Right ventricle myocardium superior (tissue), 1 donor: ENCODE data around the gene SPNS3. TPM values are rescaled to one million over a fixed set of nuclear protein-coding genes. Genes with fewer than 3 reads are reported as not detected.

Experiments
- ATAC-seq: fragments of 200-7000 bp; cut with Tn5 transposase; one replicate; pipeline ENCODE4 v1.9.1; 2020; ENCODE audit warnings: mild to moderate bottlenecking; ENCODE audit not compliant: poor library complexity
- DNase-seq: peaks from one replicate; pipeline ENCODE4 v3.0.0-alpha.2; 2020
- intact Hi-C: fragments of 100-400 bp; cut with DNase I; formaldehyde crosslinking; loops from one replicate; pipeline ENCODE4 v1.11.2; 2022
- total RNA-seq: library from RNA; stranded (reverse); fragmentation: NEBNext Ultra II Directional; extraction: Animal tissue kit (Norgen Biotek cat#: 25700); gene quantifications from one replicate; pipeline ENCODE4 v1.2.1, GENCODE V29; 2021
- donor health status: DM: no; HTN: yes; CAD: no; lungs with severe emphysema.

The SPNS3 gene
- total RNA-seq, 1 donor from 2014 or later, result 0.24 TPM

DNA sequence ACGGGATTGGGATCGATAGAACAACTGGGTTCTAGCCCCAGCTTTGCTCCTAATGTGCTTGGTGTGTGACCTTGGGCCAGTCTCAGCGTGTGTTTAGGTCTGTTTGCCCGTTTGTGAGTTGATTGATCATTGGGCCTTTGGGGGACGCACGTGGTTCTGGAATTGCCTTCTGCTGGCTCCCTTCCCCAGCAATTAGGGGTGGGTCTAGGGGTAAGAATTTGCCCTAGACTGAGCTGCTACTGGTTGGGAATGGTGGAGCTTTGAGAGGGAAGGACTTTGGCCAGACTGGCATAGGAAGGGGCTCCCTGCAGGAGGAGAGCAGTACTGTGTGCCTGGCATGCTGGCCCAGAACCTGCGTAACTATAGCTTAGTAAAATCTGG, 66.4 kb downstream of the SPNS3 start:
- intact Hi-C loops, result no loop called here
- DNase-seq (no peak), ATAC-seq (no peak)

DNA sequence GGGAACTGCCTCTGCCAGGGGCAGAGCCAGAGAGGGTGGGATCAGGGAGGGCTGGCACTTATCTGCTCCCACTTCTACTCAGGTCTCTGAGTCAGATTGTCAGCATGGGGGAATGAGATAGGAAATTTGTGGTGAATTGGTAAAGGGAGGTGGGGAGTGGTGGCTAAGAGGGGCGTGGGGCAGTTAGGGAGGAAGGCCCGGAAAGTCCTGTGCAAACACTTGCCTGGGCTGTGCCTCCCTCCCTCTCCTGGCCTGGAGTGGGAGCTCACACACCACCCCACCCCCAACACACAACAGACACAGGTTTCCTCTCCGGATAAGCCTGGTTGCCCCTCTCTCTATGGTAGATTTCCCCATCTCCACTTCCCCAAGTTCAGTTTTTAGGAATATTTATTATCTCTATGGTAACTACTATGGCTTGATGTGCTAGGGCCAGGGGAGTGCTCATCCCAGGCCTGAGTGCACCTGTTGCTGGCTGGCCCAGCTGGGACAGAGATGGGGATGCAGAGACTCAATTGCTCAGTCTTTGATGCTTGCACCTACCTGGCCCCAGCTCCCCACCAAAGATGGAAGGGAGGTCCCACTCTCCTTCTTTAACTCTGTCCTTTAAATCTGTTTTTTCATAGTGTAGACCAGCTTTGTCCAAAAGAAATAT, 67.7 kb downstream of the SPNS3 start:
- intact Hi-C loops, result no loop called here
- no peak for DNase-seq
- ATAC-seq, result no peak

GRCh38 chr17:4502466-4503154, 68.9 kb downstream of the SPNS3 start:
- ATAC-seq, result no peak
- intact Hi-C loops, result no loop called here

DNA sequence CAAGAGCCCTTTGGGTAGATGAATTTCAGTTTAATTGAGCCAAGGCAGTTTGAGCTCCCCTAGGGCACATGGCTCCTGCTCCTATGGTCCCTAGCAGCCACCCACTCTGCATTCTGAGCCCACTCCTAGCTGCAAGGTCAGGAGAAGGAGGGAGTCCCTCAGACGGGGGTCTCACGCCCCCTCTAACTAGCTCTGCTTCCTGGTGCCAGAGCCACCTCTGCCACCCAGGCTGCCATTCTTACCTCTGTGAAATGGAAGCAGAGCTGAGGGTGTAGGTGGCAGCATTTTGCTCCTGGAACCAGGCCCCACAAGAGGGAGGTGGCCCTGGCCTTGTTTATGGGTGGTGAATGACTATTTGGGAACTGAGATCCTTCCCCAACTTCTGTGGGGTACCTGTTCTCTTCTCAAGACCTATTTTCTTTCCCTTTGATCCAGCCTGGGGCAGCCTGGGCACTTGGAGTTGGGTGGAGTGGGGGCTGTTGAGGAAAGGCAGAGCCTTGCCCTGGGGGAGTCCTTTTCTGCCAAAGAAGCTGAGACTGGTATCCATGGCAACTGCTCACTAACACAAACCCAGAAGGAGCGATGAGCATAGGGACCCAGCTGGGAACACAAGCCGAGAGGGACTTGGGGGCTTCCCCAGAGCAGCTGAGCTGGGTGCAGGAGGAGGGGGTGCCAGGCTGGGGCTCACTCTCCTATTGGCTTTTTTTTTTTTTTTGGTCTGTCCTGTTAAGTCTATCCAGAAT, 69.7 kb downstream of the SPNS3 start:
- ATAC-seq, result no peak
- intact Hi-C loops, result no loop called here
- DNase-seq, result no peak

More at GRCh38 chr17:4502466-4503154, 68.9 kb downstream of the SPNS3 start:
- DNase-seq, result no peak

DNA sequence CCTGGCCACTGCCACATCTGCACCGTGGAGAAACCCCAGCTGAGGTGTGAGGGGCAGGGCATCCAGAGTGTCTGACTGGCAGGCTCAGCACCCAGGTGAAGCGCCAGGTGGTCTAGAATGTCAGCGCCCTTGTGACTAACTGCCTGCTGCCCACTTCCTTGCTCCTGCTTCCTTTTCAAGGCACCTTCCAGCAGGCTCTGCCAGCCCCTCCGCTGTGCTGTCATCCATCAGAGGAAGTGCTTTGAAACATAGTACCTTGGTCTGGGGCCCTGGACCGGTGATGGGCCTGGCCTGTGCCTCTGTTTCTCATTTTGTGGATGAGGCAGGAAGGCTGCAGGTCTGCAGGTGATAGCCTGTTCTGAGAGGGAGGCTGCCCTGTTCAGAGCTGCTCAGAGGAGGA, 70.4 kb downstream of the SPNS3 start:
- ATAC-seq (no peak), DNase-seq (no peak)
- intact Hi-C loops, result no loop called here

DNA sequence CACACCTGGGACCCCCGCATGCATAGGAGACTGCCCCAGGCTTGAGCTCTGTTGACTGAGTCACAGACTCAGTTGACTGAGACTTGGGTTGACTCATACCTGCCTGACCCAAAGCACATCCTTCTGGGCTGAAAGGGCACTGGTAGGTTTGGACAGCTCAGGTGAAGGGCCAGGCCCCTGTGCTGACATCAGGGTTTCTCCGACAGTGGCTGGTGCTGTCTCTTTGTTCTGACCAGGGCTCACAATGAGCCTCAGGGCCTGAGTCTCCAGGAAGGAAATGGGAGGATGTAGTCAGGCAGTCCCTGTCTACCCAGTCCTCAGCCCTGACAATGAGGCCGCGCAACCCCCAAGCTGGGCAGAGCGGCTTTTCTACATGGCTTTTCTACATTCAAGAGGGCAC, 71.4 kb downstream of the SPNS3 start:
- ATAC-seq, result no peak
- intact Hi-C loops, result no loop called here

GRCh38 chr17:4506175-4506813, 72.6 kb downstream of the SPNS3 start:
- ATAC-seq, result no peak
- no peak for DNase-seq
- intact Hi-C loops, result no loop called here

More for the DNA sequence above, 71.4 kb downstream of the SPNS3 start:
- DNase-seq, result no peak

DNA sequence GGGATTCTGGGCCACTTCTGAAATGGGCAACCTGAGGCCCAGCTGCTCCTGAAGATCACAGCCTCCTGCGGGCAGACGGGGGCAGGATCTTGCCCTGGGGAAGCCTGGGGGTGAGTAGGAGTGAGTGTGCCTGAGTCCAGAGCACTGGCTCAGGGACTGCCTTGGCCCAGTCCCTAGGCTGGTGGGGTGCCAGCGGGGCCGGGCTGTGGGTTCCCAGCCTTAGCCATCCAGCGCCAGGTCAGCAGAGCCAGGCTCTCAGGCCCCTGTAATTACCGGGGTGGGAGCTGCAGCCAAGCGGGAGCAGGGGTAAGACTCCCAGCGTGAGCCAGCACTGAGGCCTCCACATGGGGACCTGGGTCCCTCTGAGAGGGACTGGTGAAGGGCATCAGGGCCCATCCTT, 73.2 kb downstream of the SPNS3 start:
- ATAC-seq, result peak; percentile 84
- peak; percentile 80 for DNase-seq
- intact Hi-C loops, result no loop called here

GRCh38 chr17:4507361-4508111, 73.8 kb downstream of the SPNS3 start:
- no peak for ATAC-seq
- intact Hi-C loops, result no loop called here

DNA sequence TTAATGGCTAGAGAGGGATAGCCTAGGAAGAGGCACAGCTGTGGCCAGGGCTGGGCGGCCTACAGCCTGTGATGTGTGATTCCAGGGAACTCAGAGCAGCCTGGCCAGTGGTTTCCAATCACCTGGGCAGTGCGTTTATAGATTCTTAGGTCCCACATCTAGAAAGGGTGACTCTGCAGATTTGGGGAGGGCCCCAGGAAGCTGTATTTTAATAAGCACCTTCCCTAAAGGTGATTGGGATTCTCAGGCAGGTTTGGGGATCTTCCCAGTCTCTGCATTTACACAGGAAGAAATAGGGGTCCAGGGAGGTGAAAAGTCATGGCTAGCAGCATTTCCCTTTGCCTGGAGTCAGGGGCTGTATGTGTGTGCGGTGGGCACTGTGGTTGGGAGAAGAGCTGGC, 74.5 kb downstream of the SPNS3 start:
- no peak for ATAC-seq
- intact Hi-C loops, result no loop called here
- DNase-seq, result no peak

More at GRCh38 chr17:4507361-4508111, 73.8 kb downstream of the SPNS3 start:
- DNase-seq, result no peak

DNA sequence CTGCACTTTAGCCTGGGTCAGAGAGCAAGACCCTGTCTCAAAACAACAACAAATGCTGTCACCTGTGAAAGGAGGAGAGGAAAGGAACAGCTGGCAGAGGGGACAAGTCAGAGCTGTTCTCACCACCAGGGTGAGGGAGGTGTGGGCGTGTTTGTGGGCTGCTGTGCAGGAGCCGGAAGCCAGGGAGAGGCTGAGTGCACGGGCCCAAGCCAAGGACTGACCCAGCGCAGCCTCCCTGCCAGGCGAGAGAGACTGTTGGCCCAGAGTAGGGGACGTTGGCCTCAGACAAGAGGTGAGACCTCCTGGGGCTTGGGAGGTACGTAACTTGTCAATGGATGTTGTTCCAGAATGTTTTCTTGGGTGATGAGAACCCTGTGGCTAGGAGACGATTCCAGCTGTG, 75.7 kb downstream of the SPNS3 start:
- ATAC-seq, result peak; percentile 6
- intact Hi-C loops, result no loop called here
- no peak for DNase-seq

DNA sequence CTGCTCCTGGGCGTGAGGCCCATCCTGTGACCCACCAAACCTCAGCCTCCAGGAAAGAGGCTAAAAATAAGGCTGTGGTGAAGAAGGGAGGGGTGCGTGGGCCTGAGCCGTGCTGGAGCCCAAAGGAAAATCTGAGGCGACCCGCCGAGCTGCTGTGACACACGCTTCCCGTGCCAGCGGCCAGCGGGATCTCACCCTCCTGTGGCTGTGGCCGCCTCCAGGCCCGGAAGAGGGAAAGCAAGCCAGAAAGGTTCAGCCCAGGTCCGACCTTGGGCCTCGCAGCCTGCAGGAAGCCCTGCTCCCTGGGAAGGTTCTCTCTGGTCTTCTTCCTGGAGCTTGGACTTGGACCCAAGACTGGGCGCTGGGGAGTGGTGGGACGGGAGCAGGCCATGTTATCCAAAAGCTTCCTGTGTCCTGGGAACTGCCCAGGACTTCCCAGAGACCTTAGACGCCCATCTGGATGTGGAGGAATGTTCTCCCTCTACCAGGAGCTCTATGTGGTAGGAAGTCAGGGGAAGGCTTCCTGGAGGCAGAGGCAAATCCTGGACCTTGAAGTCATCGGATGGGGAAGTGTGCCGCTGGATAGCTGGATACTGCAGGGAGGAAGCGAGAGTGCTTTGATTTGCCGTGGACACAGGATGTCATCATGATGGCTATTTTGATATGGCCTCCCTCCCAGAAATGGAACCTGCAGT, 76.3 kb downstream of the SPNS3 start:
- ATAC-seq (peak; percentile 9), DNase-seq (peak; percentile 68)
- intact Hi-C loops, result no loop called here

- no peak for DNase-seq
- intact Hi-C loops, result no loop called here
- no peak for ATAC-seq
Observed at GRCh38 chr17:4510618-4510941, 76.8 kb downstream of the SPNS3 start.

DNA sequence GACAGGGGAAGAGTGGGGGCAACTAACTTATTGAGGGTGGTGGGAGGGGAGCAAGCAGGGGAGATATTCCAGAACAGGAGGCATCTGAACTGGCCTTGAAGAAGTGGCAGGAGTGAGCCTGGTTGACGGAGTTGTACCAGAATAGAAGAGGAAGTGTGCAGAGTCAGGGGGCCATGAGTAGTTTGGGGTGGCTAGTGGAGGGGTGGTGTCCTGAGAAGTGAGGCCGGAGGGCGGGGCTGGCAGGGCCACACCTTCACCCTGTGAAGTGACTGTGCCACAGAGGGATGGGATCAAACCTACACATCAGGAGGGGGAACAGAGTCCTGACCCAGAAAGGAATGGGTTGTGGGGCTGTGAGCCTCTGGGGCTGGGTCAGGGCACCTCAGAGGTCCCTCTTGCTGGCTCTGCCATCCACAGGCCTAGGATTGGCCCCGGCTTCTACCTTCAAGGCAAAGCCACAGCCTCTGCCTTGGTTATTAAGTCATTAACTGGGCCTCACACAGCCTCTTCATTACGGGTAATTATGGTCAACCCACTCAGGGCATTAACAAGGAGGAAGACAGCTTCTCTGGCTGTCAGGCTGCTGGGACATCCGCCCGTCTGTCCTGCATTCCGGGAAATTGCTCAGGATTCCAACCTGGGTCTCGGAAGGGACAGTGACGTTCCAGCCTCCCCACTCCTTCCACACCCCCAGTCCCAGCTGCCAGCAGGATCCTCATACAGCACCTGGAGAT, 77.6 kb downstream of the SPNS3 start:
- intact Hi-C loops, result no loop called here
- DNase-seq, result no peak
- no peak for ATAC-seq

- intact Hi-C loops, result no loop called here
- ATAC-seq (no peak), DNase-seq (no peak)
Observed at GRCh38 chr17:4512156-4513112, 78.7 kb downstream of the SPNS3 start.

- DNase-seq (no peak), ATAC-seq (no peak)
- intact Hi-C loops, result no loop called here
Observed at GRCh38 chr17:4513113-4514032, 79.6 kb downstream of the SPNS3 start.
